Measurements from ENCODE around the gene GALNT9. TPM values are rescaled to one million over a fixed set of nuclear protein-coding genes. Genes with fewer than 3 reads are reported as not detected.

Gene GALNT9
- total RNA-seq, 1 donor from 2014 or later: not detected

GRCh38 chr12:132319359-132319950, 9.9 kb downstream of the GALNT9 start:
- Histone ChIP-seq H3F3A (ENCODE audit: low read depth) (no peaks in the 10 kb centered on the region), H3K9ac (no peak overlapping the region), H3K36me3 (no peaks in the 10 kb centered on the region), H3K27me3 (peaks cover 45% of the 10 kb centered on the region), H3K4me3 (no peak overlapping the region), H3K4me1 (no peaks in the 10 kb centered on the region), H4K20me1 (ENCODE audit: low read depth) (no peaks in the 10 kb centered on the region), H3K27ac (no peak overlapping the region), H2AFZ (replicated peaks) (no peak overlapping the region), H3K79me2 (ENCODE audit: low read depth) (no peaks in the 10 kb centered on the region), H3K4me2 (no peak overlapping the region), H3K9me3 (ENCODE audit: low read depth) (no peaks in the 10 kb centered on the region)
- Mint-ChIP-seq H3K4me3 (no peak overlapping the region), H3K27me3 (ENCODE audit: insufficient read depth, low read depth) (peaks cover 8% of the 10 kb centered on the region), H3K36me3 (no peaks in the 10 kb centered on the region), H3K4me1 (peaks cover 10% of the 10 kb centered on the region), H3K27ac (peak overlapping the region; percentile 90), H3K9me3 (no peaks in the 10 kb centered on the region)
- TF ChIP-seq EZH2phosphoT487 (IDR thresholded peaks at IDR 0.05) (no peak), EZH2 (IDR thresholded peaks at IDR 0.05) (no peak)
- TF ChIP-seq, protein P1, sequence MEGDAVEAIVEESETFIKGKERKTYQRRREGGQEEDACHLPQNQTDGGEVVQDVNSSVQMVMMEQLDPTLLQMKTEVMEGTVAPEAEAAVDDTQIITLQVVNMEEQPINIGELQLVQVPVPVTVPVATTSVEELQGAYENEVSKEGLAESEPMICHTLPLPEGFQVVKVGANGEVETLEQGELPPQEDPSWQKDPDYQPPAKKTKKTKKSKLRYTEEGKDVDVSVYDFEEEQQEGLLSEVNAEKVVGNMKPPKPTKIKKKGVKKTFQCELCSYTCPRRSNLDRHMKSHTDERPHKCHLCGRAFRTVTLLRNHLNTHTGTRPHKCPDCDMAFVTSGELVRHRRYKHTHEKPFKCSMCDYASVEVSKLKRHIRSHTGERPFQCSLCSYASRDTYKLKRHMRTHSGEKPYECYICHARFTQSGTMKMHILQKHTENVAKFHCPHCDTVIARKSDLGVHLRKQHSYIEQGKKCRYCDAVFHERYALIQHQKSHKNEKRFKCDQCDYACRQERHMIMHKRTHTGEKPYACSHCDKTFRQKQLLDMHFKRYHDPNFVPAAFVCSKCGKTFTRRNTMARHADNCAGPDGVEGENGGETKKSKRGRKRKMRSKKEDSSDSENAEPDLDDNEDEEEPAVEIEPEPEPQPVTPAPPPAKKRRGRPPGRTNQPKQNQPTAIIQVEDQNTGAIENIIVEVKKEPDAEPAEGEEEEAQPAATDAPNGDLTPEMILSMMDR (IDR thresholded peaks at IDR 0.05): no peak
- DNase-seq (ENCODE audit: low spot score): no peak

GRCh38 chr12:132318618-132319033, 10.8 kb downstream of the GALNT9 start:
- no peak overlapping the region for H2AFZ ChIP-seq (replicated peaks)
- no peaks in the 10 kb centered on the region for H3K9me3 ChIP-seq (ENCODE audit: low read depth)
- no peak overlapping the region for H3K4me2 ChIP-seq
- H3F3A ChIP-seq (ENCODE audit: low read depth): no peaks in the 10 kb centered on the region
- peaks cover 42% of the 10 kb centered on the region for H3K27me3 ChIP-seq
- no peaks in the 10 kb centered on the region for H3K36me3 ChIP-seq
- H3K4me1 ChIP-seq: no peaks in the 10 kb centered on the region
- Mint-ChIP-seq H3K4me3 (no peak overlapping the region), H3K9me3 (no peaks in the 10 kb centered on the region), H3K4me1 (peaks cover 8% of the 10 kb centered on the region), H3K36me3 (no peaks in the 10 kb centered on the region), H3K27ac (no peak overlapping the region), H3K27me3 (ENCODE audit: insufficient read depth, low read depth) (peaks cover 8% of the 10 kb centered on the region)
- no peaks in the 10 kb centered on the region for H4K20me1 ChIP-seq (ENCODE audit: low read depth)
- H3K4me3 ChIP-seq: no peak overlapping the region
- TF ChIP-seq EZH2phosphoT487 (IDR thresholded peaks at IDR 0.05) (no peak), EZH2 (IDR thresholded peaks at IDR 0.05) (no peak)
- TF ChIP-seq, protein P1 (IDR thresholded peaks at IDR 0.05): no peak
- no peak overlapping the region for H3K27ac ChIP-seq
- DNase-seq (ENCODE audit: low spot score): no peak
- H3K79me2 ChIP-seq (ENCODE audit: low read depth): no peaks in the 10 kb centered on the region
- no peak overlapping the region for H3K9ac ChIP-seq

GRCh38 chr12:132318135-132318534, 11.3 kb downstream of the GALNT9 start:
- H3K4me3 ChIP-seq: no peak overlapping the region
- no peaks in the 10 kb centered on the region for H4K20me1 ChIP-seq (ENCODE audit: low read depth)
- H3K9me3 ChIP-seq (ENCODE audit: low read depth): no peaks in the 10 kb centered on the region
- no peaks in the 10 kb centered on the region for H3F3A ChIP-seq (ENCODE audit: low read depth)
- no peak overlapping the region for H2AFZ ChIP-seq (replicated peaks)
- no peak overlapping the region for H3K4me3 Mint-ChIP-seq
- no peak overlapping the region for H3K4me2 ChIP-seq
- H3K36me3 Mint-ChIP-seq: no peaks in the 10 kb centered on the region
- no peaks in the 10 kb centered on the region for H3K79me2 ChIP-seq (ENCODE audit: low read depth)
- DNase-seq (ENCODE audit: low spot score): no peak
- H3K4me1 ChIP-seq: no peaks in the 10 kb centered on the region
- peaks cover 37% of the 10 kb centered on the region for H3K27me3 ChIP-seq
- TF ChIP-seq, protein P1 (IDR thresholded peaks at IDR 0.05): no peak
- TF ChIP-seq EZH2phosphoT487 (IDR thresholded peaks at IDR 0.05): no peak
- no peak for TF ChIP-seq EZH2 (IDR thresholded peaks at IDR 0.05)
- peaks cover 3% of the 10 kb centered on the region for H3K4me1 Mint-ChIP-seq
- H3K9me3 Mint-ChIP-seq: no peaks in the 10 kb centered on the region
- H3K27ac Mint-ChIP-seq: no peak overlapping the region
- no peaks in the 10 kb centered on the region for H3K36me3 ChIP-seq
- no peak overlapping the region for H3K27ac ChIP-seq
- H3K9ac ChIP-seq: no peak overlapping the region
- peaks cover 9% of the 10 kb centered on the region for H3K27me3 Mint-ChIP-seq (ENCODE audit: insufficient read depth, low read depth)
